Left ventricle myocardium inferior (tissue), 1 donor: ENCODE data around the gene CRACR2A. TPM values are rescaled to one million over a fixed set of nuclear protein-coding genes. Genes with fewer than 3 reads are reported as not detected.

Experiments used
- DNase-seq: peaks from one replicate; pipeline ENCODE4 v3.0.0-alpha.2; 2020
- H3K27ac ChIP-seq: fragments of 200-600 bp; replicated peaks from 2 replicates; pipeline ENCODE4 v1.8.0; 2021
- H3K27me3 ChIP-seq: fragments of 200-600 bp; 2 replicates; pipeline ENCODE4 v1.8.0; 2021; ENCODE audit warnings: low read depth
- H3K36me3 ChIP-seq: fragments of 200-600 bp; 2 replicates; pipeline ENCODE4 v1.8.0; 2021
- H3K4me1 ChIP-seq: fragments of 200-600 bp; 2 replicates; pipeline ENCODE4 v1.8.0; 2021
- H3K4me3 ChIP-seq: fragments of 200-600 bp; 2 replicates; pipeline ENCODE4 v1.8.0; 2021; ENCODE audit warnings: mild to moderate bottlenecking, moderate library complexity
- H3K9me3 ChIP-seq: fragments of 200-600 bp; replicated peaks from 2 replicates; pipeline ENCODE4 v1.8.0; 2021
- intact Hi-C: fragments of 100-400 bp; cut with micrococcal nuclease; formaldehyde crosslinking; loops from one replicate; pipeline ENCODE4 v1.11.0; 2022
- total RNA-seq: library from RNA; stranded (reverse); fragmentation: NEBNext Ultra II Directional; extraction: Animal tissue kit (Norgen Biotek cat#: 25700); gene quantifications from one replicate; pipeline ENCODE4 v1.2.1, GENCODE V29; 2021
- TF ChIP-seq, protein P1 (sequence below): fragments of 200-600 bp; IDR thresholded peaks from 2 replicates; pipeline ENCODE4 v1.8.0; 2021; ENCODE audit warnings: antibody characterized with exemption, mild to moderate bottlenecking, borderline replicate concordance
- donor health status: DM: no; HTN: yes; CAD: no; lungs with severe emphysema.

CRACR2A gene
- total RNA-seq, 1 donor from 2014 or later, result 7.6 TPM

DNA sequence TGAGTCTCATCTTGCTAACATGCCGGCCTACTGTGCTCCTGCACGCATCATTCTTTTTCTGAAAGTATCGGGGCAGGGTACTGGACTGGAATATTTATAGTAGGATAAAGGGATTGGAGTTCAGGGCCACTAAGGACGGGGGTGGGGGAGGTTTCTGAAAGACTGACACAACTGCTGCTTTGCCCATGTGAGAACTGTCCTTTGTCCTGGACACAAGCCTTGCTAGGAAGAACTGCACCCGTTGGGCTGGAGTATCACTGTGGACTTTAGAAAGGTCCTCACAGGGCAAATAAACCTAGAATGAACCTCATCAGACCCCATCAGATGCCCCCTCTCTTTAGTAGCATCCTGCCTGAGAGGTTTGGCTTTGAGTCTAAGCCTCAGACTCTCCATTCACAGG lies 174.4 kb downstream of the CRACR2A start:
- no peaks in the 10 kb centered on the region for H3K4me1 ChIP-seq
- peaks cover under 1% of the 10 kb centered on the region for H3K9me3 ChIP-seq
- no peaks in the 10 kb centered on the region for H3K36me3 ChIP-seq
- H3K27ac ChIP-seq, result no peak overlapping the region
- peaks cover 6% of the 10 kb centered on the region for H3K27me3 ChIP-seq
- TF ChIP-seq, protein P1, sequence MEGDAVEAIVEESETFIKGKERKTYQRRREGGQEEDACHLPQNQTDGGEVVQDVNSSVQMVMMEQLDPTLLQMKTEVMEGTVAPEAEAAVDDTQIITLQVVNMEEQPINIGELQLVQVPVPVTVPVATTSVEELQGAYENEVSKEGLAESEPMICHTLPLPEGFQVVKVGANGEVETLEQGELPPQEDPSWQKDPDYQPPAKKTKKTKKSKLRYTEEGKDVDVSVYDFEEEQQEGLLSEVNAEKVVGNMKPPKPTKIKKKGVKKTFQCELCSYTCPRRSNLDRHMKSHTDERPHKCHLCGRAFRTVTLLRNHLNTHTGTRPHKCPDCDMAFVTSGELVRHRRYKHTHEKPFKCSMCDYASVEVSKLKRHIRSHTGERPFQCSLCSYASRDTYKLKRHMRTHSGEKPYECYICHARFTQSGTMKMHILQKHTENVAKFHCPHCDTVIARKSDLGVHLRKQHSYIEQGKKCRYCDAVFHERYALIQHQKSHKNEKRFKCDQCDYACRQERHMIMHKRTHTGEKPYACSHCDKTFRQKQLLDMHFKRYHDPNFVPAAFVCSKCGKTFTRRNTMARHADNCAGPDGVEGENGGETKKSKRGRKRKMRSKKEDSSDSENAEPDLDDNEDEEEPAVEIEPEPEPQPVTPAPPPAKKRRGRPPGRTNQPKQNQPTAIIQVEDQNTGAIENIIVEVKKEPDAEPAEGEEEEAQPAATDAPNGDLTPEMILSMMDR, result no peak
- no peak for DNase-seq
- intact Hi-C loops, result no loop called here
- no peak overlapping the region for H3K4me3 ChIP-seq

DNA sequence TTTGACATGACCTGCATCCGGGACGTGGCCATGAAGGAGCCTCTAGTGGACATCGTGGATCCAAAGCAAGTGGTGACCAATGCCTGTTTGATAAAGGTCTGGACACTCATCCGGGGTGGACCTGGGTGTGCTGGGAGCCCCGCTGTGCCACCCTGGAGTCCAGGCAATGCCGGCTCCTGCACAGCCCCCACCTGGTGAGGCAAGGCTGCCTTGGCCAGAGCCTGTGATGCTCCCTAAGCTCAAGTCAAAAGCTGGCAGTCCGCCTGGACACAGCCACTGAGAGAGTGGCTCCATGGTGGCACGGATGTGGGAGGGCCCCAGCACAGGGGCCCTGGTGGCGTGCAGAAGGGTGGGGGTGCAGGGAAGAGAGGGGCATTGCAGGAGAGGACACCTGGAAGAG lies 176.0 kb downstream of the CRACR2A start:
- Histone ChIP-seq H3K4me3 (no peak overlapping the region), H3K9me3 (no peaks in the 10 kb centered on the region), H3K4me1 (no peaks in the 10 kb centered on the region), H3K27ac (no peak overlapping the region), H3K36me3 (no peaks in the 10 kb centered on the region), H3K27me3 (peaks cover 6% of the 10 kb centered on the region)
- no peak for DNase-seq
- TF ChIP-seq, protein P1, result no peak
- intact Hi-C loops, result no loop called here

- H3K27ac ChIP-seq, result no peak overlapping the region
- intact Hi-C loops, result no loop called here
- DNase-seq, result no peak
These were observed 177.9 kb downstream of the CRACR2A start for GRCh38 chr12:3574986-3575385.

GRCh38 chr12:3572560-3572959 lies 180.3 kb downstream of the CRACR2A start:
- H3K4me1 ChIP-seq, result peaks cover 4% of the 10 kb centered on the region
- H3K9me3 ChIP-seq, result no peaks in the 10 kb centered on the region
- intact Hi-C loops, result no loop called here
- no peak for DNase-seq
- no peak overlapping the region for H3K27ac ChIP-seq
- no peaks in the 10 kb centered on the region for H3K36me3 ChIP-seq
- TF ChIP-seq, protein P1, result no peak
- peaks cover 6% of the 10 kb centered on the region for H3K27me3 ChIP-seq
- no peak overlapping the region for H3K4me3 ChIP-seq

More at GRCh38 chr12:3574986-3575385, 177.9 kb downstream of the CRACR2A start:
- TF ChIP-seq, protein P1, result no peak
- no peaks in the 10 kb centered on the region for H3K36me3 ChIP-seq
- H3K4me3 ChIP-seq, result no peak overlapping the region
- peaks cover 6% of the 10 kb centered on the region for H3K27me3 ChIP-seq
- no peaks in the 10 kb centered on the region for H3K9me3 ChIP-seq
- peaks cover 4% of the 10 kb centered on the region for H3K4me1 ChIP-seq

DNA sequence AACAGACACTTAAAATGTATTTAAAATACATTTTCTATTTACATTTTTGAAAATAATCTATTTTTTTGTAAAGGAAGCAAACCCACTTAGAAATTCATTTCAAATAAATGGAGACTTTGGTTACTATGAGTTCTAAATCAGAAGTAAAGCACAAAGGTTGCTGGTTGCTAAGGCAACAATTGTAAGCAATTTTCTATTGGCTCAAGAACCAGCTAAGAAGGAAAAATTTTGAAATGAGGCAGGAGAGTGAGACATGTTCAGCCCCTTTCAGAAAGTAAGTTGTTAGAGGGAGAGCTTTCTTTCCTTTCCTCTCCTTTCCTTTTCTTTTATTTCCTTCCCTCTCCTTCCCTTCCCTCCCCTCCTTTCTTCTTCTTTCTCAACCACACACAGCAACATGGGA lies 181.2 kb downstream of the CRACR2A start:
- Histone ChIP-seq H3K27ac (no peak overlapping the region), H3K4me1 (peaks cover 4% of the 10 kb centered on the region), H3K27me3 (no peaks in the 10 kb centered on the region), H3K4me3 (no peak overlapping the region), H3K36me3 (no peaks in the 10 kb centered on the region), H3K9me3 (no peaks in the 10 kb centered on the region)
- intact Hi-C loops, result no loop called here
- no peak for DNase-seq
- TF ChIP-seq, protein P1, result no peak

DNA sequence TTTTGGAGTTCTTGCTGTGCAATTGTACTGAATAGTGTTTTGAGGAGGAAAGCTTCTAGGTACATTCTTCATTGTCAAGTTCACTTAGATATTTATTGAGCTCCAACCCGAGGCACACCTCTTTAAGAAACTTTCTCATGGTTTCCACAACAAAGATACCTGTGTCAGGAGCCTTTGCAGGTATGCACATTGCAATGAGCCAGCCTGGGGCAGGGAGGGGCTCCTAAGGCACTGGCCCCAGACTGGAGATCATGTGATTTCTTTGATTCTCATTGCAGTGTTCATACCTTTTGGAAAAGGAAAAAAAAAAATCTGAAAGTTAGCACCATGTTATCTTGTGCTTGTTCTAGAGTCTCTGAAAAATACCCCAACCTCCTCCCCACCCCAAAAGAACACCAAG lies 181.6 kb downstream of the CRACR2A start:
- H3K27me3 ChIP-seq, result no peaks in the 10 kb centered on the region
- no peaks in the 10 kb centered on the region for H3K36me3 ChIP-seq
- no peak overlapping the region for H3K27ac ChIP-seq
- peaks cover 4% of the 10 kb centered on the region for H3K4me1 ChIP-seq
- intact Hi-C loops, result no loop called here
- H3K9me3 ChIP-seq, result no peaks in the 10 kb centered on the region
- no peak for DNase-seq
- TF ChIP-seq, protein P1, result no peak
- H3K4me3 ChIP-seq, result no peak overlapping the region
